ENCODE results near the gene RNASEH1. TPM values are rescaled to one million over a fixed set of nuclear protein-coding genes. Genes with fewer than 3 reads are reported as not detected.

RNASEH1 gene
- polyA plus RNA-seq, 3 donors: 6.8 to 16.4 (median 14.2) TPM

- H3K4me3 Mint-ChIP-seq: no peak overlapping the region
Measured at GRCh38 chr2:3581367-3582262, 23.5 kb upstream of the RNASEH1 start.

More at GRCh38 chr2:3581367-3582262, 23.5 kb upstream of the RNASEH1 start:
- no peak overlapping the region for H3K4me2 ChIP-seq (replicated peaks; ENCODE audit: extremely low read depth, low read length, poor library complexity, severe bottlenecking)
- H2AFZ ChIP-seq (ENCODE audit: insufficient read depth, low read depth, low read length, poor library complexity, severe bottlenecking): no peak overlapping the region
- peaks cover 18% of the 10 kb centered on the region for H3K4me1 Mint-ChIP-seq
- H3K27me3 Mint-ChIP-seq (ENCODE audit: low read depth in 3 of 3): no peaks in the 10 kb centered on the region
- no peaks in the 10 kb centered on the region for H3K27me3 ChIP-seq (ENCODE audit: control insufficient read depth in 2 of 2, insufficient read depth in 2 of 2, low read length in 2 of 2)
- H3K27ac Mint-ChIP-seq: peak overlapping the region in 4 of 7 donors; percentile 28 to 75 (median 52)
- no peak for TF ChIP-seq CTCF (IDR thresholded peaks at IDR 0.05)
- no peak overlapping the region for H3K9ac ChIP-seq (ENCODE audit: insufficient read depth, low read length, poor library complexity, severe bottlenecking)
- peaks cover under 1 to 17% of the 10 kb centered on the region in 2 donors for H3K4me1 ChIP-seq (ENCODE audit: control insufficient read depth in 1 of 2, insufficient read depth in 2 of 2, low read length in 2 of 2)
- intact Hi-C loops (cut with micrococcal nuclease): loop anchor here in 1 of 2 donors (5.0 kb wide), 1 partner anchor 34 kb away; no protein-coding TSS in a partner anchor
- no peaks in the 10 kb centered on the region for H3K9me3 ChIP-seq (replicated peaks in 1 of 2; ENCODE audit: control insufficient read depth in 1 of 2, insufficient read depth in 1 of 2, low read length in 2 of 2)
- no peak overlapping the region for H3K27ac ChIP-seq (ENCODE audit: low read depth in 1 of 2, low read length in 2 of 2)
- H3K9me3 Mint-ChIP-seq: no peaks in the 10 kb centered on the region
- H3K36me3 Mint-ChIP-seq: peaks cover 61 to 72% of the 10 kb centered on the region in 2 donors
- H3K79me2 ChIP-seq (ENCODE audit: insufficient read depth, low read length): peaks cover 28% of the 10 kb centered on the region
- peaks cover 53% of the 10 kb centered on the region for H4K20me1 ChIP-seq (ENCODE audit: insufficient read depth, low read length)
- H3K36me3 ChIP-seq (replicated peaks in 1 of 2; ENCODE audit: control insufficient read depth in 1 of 2, insufficient read depth in 2 of 2, low read length in 2 of 2): peaks cover 69 to 85% of the 10 kb centered on the region in 2 donors
- no peak for DNase-seq
- WGBS (ENCODE audit: insufficient coverage): 94% methylated on average over 5 of the region's 13 CpGs
- no peak overlapping the region for H3K4me3 ChIP-seq (replicated peaks in 1 of 3; ENCODE audit: low read depth in 2 of 3, low read length in 3 of 3)
